C4-2B (cell line): ENCODE data around the gene DGKA.

ENCODE experiments used
- ZFX ChIP-seq: fragments of 450-650 bp; IDR thresholded peaks from 2 replicates; pipeline ENCODE4 v1.6.1; 2017
- TF ChIP-seq, protein P1 (sequence below): fragments of 450-650 bp; conservative IDR thresholded peaks from 2 replicates; pipeline ENCODE4 v1.5.1; 2017; ENCODE audit warnings: mild to moderate bottlenecking

DNA sequence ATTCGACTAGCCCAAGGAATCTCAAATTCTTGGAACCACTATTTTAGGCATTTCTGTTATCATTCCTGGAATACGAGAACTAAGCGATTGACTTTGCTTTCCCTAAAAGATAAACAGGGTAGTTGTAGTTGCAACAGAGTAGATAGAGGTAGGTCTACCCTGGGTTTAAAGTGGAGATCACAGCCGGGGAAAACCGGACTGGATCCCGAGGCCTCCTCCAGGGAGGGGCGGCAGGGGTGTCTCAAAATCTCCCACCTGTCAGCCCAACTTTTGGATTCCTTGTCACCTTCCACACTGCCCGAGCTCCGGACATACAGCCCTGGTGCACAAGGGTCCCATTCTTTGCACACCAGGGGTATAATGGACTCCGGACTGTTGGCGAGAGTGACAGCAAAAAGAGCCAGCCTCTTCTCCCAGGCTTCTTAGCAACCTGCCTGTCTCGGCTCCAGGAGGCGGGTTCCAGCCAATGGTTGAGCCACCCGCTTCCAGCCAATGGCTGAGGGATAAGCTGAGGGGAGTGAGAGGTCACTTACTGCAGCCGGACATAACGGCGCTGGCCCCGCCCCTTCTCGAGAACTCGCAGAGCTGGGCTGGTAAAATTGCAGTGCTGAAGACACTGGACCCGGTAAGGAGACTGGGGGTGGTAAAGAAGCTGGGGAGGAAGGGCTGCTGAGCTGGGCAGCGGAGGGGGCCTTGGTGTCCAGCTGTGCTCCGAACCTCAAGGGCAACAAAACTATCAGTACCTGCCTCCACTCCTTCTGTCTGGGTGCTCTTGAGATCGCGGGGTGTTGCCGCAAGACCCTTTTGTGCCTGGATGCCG, 66.0 kb downstream of the DGKA start, which contains the start of gene SUOX:
- TF ChIP-seq, protein P1, sequence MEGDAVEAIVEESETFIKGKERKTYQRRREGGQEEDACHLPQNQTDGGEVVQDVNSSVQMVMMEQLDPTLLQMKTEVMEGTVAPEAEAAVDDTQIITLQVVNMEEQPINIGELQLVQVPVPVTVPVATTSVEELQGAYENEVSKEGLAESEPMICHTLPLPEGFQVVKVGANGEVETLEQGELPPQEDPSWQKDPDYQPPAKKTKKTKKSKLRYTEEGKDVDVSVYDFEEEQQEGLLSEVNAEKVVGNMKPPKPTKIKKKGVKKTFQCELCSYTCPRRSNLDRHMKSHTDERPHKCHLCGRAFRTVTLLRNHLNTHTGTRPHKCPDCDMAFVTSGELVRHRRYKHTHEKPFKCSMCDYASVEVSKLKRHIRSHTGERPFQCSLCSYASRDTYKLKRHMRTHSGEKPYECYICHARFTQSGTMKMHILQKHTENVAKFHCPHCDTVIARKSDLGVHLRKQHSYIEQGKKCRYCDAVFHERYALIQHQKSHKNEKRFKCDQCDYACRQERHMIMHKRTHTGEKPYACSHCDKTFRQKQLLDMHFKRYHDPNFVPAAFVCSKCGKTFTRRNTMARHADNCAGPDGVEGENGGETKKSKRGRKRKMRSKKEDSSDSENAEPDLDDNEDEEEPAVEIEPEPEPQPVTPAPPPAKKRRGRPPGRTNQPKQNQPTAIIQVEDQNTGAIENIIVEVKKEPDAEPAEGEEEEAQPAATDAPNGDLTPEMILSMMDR: no peak
- no peak for TF ChIP-seq ZFX
